AG10803 (cell line): Measurements from ENCODE around the gene TMEM126A.
"Not testable (repeated sequence)": the region's sequence is repeated elsewhere in the genome, so short reads cannot be mapped to it uniquely, and the experiment has no call there.

ENCODE experiments used
- DNase-seq: peaks from one replicate; pipeline ENCODE4 v3.0.0; 2010; ENCODE audit warnings: low read depth
- H3K4me3 ChIP-seq: 2 replicates; pipeline ENCODE4 v1.5.1; 2011; ENCODE audit warnings: mild to moderate bottlenecking, low read length, control low read depth
- TF ChIP-seq, protein P1 (sequence below): conservative IDR thresholded peaks from 2 replicates; pipeline ENCODE4 v1.5.1; 2011; ENCODE audit warnings: mild to moderate bottlenecking, low read length, control low read depth, inconsistent platforms

Gene TMEM126A

DNA sequence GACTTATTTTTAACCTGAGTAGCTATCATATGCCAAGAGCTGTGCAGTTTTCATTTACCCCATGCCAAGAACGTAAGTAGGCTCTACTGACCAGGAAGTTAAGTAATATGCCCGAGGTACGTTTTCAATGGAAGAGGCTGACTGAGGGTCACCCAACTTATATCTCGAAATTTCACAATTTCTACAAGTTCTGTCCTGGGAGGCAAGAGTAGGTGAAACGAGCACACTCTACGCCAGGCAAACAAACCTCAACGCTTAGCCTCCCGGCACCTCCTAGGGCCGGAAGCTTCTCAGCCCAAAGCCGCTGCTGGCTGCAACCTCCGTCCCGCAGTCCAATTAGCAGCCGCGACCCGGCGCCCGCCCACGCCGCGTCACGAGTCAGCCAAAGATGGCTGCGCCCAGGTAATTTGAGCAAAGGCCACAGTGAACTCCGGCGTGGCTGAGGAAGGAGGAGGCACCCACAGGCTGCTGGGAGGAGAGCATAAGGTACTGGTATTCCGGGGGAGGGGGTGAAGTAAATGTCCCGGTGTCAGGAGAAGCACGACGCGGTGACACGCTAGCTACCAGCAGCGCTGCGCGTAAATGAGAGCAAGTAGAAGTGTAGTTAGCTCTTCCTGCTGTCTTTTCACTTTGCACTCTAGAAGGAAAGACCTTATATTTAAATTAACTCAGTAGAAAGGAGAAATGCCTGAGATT, at the start of gene TMEM126A:
Gene TMEM126A (plus strand): TSS at position 364 of the 696 bp plus-strand sequence. CDS start 2,289 bp downstream, outside the sequence.
- H3K4me3 ChIP-seq: peak within 1 kb of the TSS; percentile 92
- DNase-seq: peak; percentile 73
- TF ChIP-seq, protein P1, sequence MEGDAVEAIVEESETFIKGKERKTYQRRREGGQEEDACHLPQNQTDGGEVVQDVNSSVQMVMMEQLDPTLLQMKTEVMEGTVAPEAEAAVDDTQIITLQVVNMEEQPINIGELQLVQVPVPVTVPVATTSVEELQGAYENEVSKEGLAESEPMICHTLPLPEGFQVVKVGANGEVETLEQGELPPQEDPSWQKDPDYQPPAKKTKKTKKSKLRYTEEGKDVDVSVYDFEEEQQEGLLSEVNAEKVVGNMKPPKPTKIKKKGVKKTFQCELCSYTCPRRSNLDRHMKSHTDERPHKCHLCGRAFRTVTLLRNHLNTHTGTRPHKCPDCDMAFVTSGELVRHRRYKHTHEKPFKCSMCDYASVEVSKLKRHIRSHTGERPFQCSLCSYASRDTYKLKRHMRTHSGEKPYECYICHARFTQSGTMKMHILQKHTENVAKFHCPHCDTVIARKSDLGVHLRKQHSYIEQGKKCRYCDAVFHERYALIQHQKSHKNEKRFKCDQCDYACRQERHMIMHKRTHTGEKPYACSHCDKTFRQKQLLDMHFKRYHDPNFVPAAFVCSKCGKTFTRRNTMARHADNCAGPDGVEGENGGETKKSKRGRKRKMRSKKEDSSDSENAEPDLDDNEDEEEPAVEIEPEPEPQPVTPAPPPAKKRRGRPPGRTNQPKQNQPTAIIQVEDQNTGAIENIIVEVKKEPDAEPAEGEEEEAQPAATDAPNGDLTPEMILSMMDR: no peak

DNA sequence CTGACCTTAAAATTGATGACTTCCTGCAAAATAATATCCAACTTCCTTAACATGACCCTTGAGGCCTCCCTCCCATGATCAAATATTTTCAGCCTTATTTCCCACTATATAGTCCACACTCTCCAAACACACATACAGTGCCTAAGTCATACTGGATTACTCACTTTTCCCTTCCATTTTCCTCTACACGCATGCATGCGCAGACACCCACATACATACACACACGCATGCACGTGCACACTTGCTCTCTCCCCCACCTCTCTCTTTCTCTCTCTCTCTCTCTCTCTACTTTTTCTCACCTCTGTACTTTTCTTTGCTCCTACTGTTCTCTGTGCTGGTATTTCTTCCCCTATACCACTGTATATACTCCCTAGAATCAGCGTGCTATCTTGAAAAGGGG, 48.7 kb upstream of the TMEM126A start:
- DNase-seq: no peak
- TF ChIP-seq, protein P1: no peak
- no peak overlapping the region for H3K4me3 ChIP-seq

DNA sequence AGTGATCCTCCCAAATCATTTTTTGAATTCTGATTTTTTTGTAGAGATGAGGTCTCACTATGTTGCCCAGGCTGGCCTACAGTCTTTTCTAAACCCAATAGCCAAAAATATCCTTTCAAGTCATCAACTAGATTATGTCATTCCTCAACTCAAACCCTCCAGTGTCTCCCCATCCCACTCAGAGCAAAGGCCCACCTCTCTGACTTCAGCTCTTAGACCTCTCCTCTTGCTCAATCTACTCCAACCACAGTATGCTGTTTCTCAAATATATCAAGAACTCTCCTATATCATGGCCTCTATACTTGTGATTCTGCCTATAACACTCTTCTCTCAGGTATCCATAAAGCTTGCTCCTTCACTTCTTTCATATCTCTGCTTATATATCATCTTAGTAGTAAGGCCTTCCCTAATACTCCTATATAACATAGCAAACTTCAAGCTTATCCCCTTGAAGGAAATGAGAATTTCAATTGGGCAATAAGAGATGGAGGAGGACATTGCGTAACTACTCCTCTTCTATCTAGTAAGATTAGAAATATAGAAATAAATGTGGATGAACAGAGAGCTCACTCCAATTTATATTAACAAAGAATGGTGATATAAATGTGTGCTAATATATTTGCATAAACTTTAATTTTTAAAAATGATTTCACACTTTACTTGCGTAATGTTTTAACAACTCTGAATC, 45.1 kb upstream of the TMEM126A start:
- TF ChIP-seq, protein P1: no peak
- no peak overlapping the region for H3K4me3 ChIP-seq
- no peak for DNase-seq

DNA sequence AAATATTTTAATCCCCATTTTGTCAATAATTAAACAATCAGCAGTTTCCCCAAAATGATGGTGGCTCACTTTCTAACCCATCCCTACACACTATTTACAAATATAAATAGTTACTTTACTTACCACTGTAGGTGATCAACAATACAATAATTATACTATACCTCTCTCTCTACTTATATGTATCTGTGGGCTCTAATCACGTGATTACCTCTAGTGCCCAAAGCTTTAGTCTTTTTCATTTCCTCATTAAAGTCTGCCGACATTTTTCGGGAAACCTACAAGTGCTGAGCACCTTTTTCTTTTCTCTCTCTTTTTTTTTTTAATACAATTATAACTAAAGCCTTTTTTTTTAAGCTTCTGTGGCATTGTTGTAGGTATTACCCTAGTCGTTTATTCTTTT, 44.5 kb upstream of the TMEM126A start:
- H3K4me3 ChIP-seq: no peak overlapping the region
- TF ChIP-seq, protein P1: no peak
- DNase-seq: no peak

DNA sequence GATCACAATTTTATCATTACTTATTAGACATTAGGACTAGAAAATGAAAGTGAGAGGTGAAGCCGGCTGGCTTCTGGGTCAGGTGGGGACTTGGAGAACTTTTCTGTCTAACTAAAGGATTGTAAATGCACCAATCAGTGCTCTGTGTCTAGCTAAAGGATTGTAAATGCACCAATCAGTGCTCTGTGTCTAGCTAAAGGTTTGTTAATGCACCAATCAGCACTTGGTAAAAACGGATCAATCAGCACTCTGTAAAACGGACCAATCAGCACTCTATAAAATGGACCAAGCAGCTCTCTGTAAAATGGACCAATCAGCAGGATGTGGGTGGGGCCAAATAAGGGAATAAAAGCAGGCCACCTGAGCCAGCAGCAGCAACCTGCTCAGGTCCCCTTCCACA, 41.5 kb upstream of the TMEM126A start:
- not testable (repeated sequence) for H3K4me3 ChIP-seq, DNase-seq

DNA sequence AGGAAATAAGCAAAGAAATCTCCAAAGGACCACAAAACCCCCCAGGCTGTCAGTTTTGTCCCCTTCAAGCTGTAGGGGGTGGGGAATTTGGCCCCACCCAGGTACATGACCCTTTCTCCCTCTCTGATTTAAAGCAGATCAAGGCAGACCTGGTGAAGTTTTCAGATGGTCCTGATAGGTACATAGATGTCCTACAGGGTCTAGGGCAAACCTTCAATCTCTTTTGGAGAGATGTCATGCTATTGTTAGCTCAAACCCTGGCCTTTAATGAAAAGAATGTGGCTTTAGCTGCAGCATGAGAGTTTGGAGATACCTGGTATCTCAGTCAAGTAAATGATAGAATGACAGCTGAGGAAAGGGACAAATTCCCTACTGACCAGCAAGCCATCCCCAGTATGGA, 39.1 kb upstream of the TMEM126A start:
- DNase-seq, H3K4me3 ChIP-seq: not testable (repeated sequence)

DNA sequence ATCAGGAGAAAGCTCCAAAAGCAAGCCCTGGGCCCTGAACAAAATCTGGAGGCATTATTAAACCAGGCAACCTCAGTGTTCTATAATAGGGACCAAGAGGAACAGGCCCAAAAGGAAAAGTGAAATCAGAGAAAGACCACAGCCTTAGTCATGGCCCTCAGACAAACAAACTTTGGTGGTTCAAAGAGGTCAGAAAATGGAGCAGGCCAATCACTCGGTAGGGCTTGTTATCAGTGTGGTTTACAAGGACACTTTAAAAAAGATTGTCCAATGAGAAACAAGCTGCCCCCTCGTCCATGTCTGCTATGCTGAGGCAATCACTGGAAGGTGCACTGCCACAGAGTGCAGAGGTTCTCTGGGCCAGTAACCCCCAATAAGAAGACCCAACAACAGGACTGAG, 38.5 kb upstream of the TMEM126A start:
- not testable (repeated sequence) for DNase-seq

DNA sequence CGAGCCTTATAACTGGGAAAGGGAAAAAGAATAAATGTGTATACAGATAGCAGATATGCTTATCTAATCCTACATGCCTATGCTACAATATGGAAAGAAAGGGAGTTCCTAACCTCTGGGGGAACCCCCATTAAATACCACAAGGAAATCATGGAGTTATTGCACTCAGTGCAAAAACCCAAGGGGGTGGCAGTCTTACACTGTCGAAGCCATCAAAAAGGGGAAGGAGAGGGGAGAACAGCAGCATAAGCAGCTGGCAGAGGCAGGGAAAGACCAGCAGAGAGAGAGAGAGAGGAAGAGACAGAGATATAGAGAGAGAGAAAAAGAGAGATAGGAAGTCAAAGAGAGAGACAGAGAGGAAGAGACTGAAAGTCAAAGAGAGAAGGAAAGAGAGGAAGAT, 36.1 kb upstream of the TMEM126A start:
- not testable (repeated sequence) for H3K4me3 ChIP-seq, DNase-seq

More for the DNA sequence above, 38.5 kb upstream of the TMEM126A start:
- not testable (repeated sequence) for H3K4me3 ChIP-seq

DNA sequence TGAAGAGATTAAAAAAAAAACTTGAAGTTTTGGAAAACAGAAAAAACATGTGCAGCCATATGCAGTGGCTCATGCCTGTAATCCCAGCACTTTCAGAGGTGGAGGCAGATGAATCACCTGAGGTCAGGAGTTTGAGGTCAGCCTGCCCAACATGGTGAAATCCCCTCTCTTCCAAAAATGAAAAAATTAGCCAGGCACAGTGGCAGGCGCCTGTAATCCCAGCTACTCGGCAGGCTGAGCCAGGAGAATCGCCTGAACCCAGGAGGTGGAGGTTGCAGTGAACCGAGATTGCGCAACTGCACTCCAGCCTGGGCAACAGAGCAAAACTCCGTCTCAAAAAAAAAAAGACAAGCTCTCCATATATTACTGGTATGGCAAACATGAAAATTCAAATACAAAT, 28.3 kb upstream of the TMEM126A start:
- DNase-seq: peak; percentile 3
- TF ChIP-seq, protein P1: no peak

More for the DNA sequence above, 28.3 kb upstream of the TMEM126A start:
- H3K4me3 ChIP-seq: no peak overlapping the region
